Astrocyte (in vitro differentiated cells and primary cell): ENCODE results near the gene OR5H14.

Experiments used
- EZH2 ChIP-seq: IDR thresholded peaks from 2 replicates; pipeline ENCODE4 v1.6.1; 2012; ENCODE audit warnings: mild to moderate bottlenecking, low read length, inconsistent platforms; ENCODE audit not compliant: insufficient read depth
- TF ChIP-seq, protein P1 (sequence below): IDR thresholded peaks from 2 replicates; pipeline ENCODE4 v1.5.1; 2011; ENCODE audit warnings: low read depth, mild to moderate bottlenecking, inconsistent platforms, low read length, moderate library complexity; ENCODE audit not compliant: insufficient read depth

DNA sequence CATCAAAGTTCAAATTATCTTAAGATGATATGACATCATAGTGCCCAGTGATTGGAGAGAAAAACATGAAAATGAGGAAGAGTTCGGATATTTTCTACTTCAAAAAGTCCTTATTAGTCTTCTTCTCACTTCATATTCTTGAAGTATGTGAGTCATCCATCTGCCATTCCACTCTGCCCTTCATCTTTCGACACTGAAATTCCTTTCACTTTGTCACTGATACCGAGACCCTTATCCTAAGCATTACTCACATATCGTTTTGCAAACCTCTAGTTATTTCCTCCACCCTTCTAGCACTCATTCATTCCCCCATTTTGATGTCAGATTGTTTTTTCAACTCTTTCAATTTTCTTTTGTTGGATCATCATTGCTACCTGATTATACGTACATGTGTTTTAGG, 4.0 kb downstream of the OR5H14 start:
- TF ChIP-seq, protein P1, sequence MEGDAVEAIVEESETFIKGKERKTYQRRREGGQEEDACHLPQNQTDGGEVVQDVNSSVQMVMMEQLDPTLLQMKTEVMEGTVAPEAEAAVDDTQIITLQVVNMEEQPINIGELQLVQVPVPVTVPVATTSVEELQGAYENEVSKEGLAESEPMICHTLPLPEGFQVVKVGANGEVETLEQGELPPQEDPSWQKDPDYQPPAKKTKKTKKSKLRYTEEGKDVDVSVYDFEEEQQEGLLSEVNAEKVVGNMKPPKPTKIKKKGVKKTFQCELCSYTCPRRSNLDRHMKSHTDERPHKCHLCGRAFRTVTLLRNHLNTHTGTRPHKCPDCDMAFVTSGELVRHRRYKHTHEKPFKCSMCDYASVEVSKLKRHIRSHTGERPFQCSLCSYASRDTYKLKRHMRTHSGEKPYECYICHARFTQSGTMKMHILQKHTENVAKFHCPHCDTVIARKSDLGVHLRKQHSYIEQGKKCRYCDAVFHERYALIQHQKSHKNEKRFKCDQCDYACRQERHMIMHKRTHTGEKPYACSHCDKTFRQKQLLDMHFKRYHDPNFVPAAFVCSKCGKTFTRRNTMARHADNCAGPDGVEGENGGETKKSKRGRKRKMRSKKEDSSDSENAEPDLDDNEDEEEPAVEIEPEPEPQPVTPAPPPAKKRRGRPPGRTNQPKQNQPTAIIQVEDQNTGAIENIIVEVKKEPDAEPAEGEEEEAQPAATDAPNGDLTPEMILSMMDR = no peak
- TF ChIP-seq EZH2 = no peak
